BJ (cell line): Measurements from ENCODE around the gene ZNF124. TPM values are rescaled to one million over a fixed set of nuclear protein-coding genes. Genes with fewer than 3 reads are reported as not detected.
"Not testable (repeated sequence)": the region's sequence is repeated elsewhere in the genome, so short reads cannot be mapped to it uniquely, and the experiment has no call there.

Experiments
- CTCF ChIA-PET: fragments of 350-600 bp; formaldehyde crosslinking; extraction: SDS; loops from one replicate; lab custom pipeline; 2021; ENCODE audit warnings: antibody characterized with exemption, inconsistent platforms; lab: Yijun Ruan, JAX
- POLR2A ChIA-PET: fragments of 300-600 bp; sonication (Branson Sonifier 250); formaldehyde crosslinking; extraction: SDS; loops from one replicate; lab custom pipeline; 2021; ENCODE audit warnings: antibody characterized with exemption; lab: Charles Lee
- DNase-seq: peaks from one replicate; pipeline ENCODE4 v3.0.0-alpha.2; 2011; ENCODE audit warnings: low read depth
- H3K27me3 ChIP-seq: 2 replicates; pipeline ENCODE4 v1.6.0; 2011; ENCODE audit warnings: low read length; ENCODE audit not compliant: control insufficient read depth, insufficient read depth
- H3K36me3 ChIP-seq: 2 replicates; pipeline ENCODE4 v1.5.1; 2011; ENCODE audit warnings: low read length; ENCODE audit not compliant: control insufficient read depth, insufficient read depth
- H3K4me3 ChIP-seq: 2 replicates; pipeline ENCODE4 v1.5.1; 2011; ENCODE audit warnings: low read depth, mild to moderate bottlenecking, control low read depth, low read length
- polyA plus RNA-seq: library from polyadenylated mRNA; depleted of rRNA; stranded (reverse); fragments of >200 nt; gene quantifications from 2 replicates; pipeline ENCODE4 v1.2.3, GENCODE V29; 2011
- TF ChIP-seq, protein P1 (sequence below): IDR thresholded peaks from 2 replicates; pipeline ENCODE4 v1.5.1; 2011; ENCODE audit warnings: low read depth, mild to moderate bottlenecking, control low read depth, inconsistent platforms, low read length, moderate library complexity; ENCODE audit not compliant: insufficient read depth

Gene ZNF124
- polyA plus RNA-seq, 1 experiment = 1.5 TPM

DNA sequence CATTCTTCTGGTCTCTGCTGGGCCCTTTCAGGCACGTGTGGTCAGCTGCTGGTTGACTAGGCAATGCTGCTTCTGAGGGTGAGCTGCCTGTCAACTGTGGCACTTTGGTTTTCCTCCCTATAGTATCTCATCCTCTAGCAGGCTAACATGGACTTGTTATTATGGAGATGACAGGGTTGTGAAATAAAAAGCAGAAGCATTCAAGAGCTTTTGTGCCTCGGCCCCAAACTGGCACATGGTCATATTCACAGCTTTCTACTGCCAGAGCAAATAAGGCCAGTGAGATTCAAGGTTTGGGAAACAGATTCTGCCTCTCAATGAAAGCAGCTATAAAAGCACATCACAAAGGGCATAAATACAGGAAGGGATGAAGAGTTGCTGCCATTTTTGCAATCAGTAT, 1.6 kb upstream of the ZNF124 start:
- ChIA-PET POLR2A (no interaction called here), CTCF (no interaction called here)
- no peaks in the 10 kb centered on the region for H3K36me3 ChIP-seq
- TF ChIP-seq, protein P1, sequence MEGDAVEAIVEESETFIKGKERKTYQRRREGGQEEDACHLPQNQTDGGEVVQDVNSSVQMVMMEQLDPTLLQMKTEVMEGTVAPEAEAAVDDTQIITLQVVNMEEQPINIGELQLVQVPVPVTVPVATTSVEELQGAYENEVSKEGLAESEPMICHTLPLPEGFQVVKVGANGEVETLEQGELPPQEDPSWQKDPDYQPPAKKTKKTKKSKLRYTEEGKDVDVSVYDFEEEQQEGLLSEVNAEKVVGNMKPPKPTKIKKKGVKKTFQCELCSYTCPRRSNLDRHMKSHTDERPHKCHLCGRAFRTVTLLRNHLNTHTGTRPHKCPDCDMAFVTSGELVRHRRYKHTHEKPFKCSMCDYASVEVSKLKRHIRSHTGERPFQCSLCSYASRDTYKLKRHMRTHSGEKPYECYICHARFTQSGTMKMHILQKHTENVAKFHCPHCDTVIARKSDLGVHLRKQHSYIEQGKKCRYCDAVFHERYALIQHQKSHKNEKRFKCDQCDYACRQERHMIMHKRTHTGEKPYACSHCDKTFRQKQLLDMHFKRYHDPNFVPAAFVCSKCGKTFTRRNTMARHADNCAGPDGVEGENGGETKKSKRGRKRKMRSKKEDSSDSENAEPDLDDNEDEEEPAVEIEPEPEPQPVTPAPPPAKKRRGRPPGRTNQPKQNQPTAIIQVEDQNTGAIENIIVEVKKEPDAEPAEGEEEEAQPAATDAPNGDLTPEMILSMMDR = no peak
- H3K4me3 ChIP-seq = no peak overlapping the region
- DNase-seq = no peak
- no peaks in the 10 kb centered on the region for H3K27me3 ChIP-seq

DNA sequence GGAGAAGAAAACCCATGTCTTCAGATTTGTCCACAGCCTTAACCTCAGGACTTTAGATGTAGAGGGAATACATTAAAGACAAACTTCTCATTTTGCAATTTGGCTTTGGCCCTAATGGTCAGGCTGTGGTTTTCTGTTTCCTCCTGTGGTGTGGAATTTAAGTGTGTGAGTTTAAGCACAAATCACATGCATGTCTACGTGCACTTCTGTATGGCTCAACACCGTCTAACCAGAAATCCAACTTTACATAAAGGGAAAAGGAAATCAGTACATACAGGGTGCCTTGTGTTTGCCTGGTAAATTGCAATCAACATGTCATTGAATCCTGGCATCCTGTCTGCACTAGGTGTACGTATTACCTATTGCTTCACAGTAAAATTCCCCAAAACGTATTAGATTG, 1.2 kb upstream of the ZNF124 start:
- CTCF ChIA-PET = no interaction called here
- TF ChIP-seq, protein P1 = no peak
- POLR2A ChIA-PET = no interaction called here
- DNase-seq = no peak
- H3K4me3 ChIP-seq = no peak overlapping the region
- H3K27me3 ChIP-seq = no peaks in the 10 kb centered on the region
- H3K36me3 ChIP-seq = no peaks in the 10 kb centered on the region

DNA sequence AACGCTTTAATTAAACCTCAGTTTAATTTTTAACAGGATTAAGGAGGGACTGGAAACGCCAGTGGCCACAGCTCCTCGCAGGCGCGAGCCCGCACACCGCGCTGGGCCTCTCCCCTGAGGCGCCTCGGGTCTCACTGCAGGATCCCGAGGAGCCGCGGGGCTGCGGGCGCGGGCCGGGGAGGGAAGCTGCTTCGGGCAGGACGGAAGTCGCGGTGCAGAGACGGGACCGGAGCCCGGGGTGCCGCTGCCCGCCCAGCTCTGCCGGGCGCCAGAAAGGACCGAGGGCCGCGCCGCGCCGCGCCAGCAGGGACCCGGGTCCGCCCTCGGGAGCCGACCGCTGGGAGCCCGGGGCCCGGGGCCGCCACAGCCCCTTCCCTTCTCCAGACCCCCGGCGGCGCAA, 377 bp downstream of the ZNF124 start:
- H3K4me3 ChIP-seq, POLR2A ChIA-PET, CTCF ChIA-PET, H3K36me3 ChIP-seq, H3K27me3 ChIP-seq, DNase-seq: not testable (repeated sequence)

- no peak overlapping the region for H3K4me3 ChIP-seq
- TF ChIP-seq, protein P1 = no peak
- CTCF ChIA-PET = no interaction called here
- no peaks in the 10 kb centered on the region for H3K27me3 ChIP-seq
- no peaks in the 10 kb centered on the region for H3K36me3 ChIP-seq
- DNase-seq = no peak
- POLR2A ChIA-PET = no interaction called here
These were observed 6.1 kb downstream of the ZNF124 start for GRCh38 chr1:247165674-247166073.

GRCh38 chr1:247164694-247165093, 7.1 kb downstream of the ZNF124 start:
- ChIA-PET POLR2A (no interaction called here), CTCF (no interaction called here)
- TF ChIP-seq, protein P1 = no peak
- Histone ChIP-seq H3K4me3 (no peak overlapping the region), H3K27me3 (no peaks in the 10 kb centered on the region), H3K36me3 (no peaks in the 10 kb centered on the region)
- DNase-seq = no peak

- Histone ChIP-seq H3K36me3 (peaks cover 4% of the 10 kb centered on the region), H3K4me3 (no peak overlapping the region), H3K27me3 (no peaks in the 10 kb centered on the region)
- ChIA-PET POLR2A (no interaction called here), CTCF (no interaction called here)
- TF ChIP-seq, protein P1 = no peak
- no peak for DNase-seq
These were observed 15.0 kb downstream of the ZNF124 start for GRCh38 chr1:247156787-247157232.
